Subcutaneous abdominal adipose tissue (tissue), 5 donors: ENCODE results near the gene TAS2R50.
"Not testable (repeated sequence)": the region's sequence is repeated elsewhere in the genome, so short reads cannot be mapped to it uniquely, and the experiment has no call there.

Experiments used
- H3K27ac ChIP-seq: one replicate; pipeline ENCODE4 v1.7.0; 2013; ENCODE audit warnings: low read depth, mild to moderate bottlenecking, inconsistent platforms, low read length, moderate library complexity
- H3K27me3 ChIP-seq, 5 donors: one replicate each; pipeline ENCODE4 v1.7.0; 2013; ENCODE audit warnings: low read length in 5 of 5, inconsistent platforms in 1 of 5; ENCODE audit not compliant: control insufficient read depth in 5 of 5, insufficient read depth in 4 of 5
- H3K36me3 ChIP-seq, 5 donors: one replicate each; pipeline ENCODE4 v1.7.0; 2013; ENCODE audit warnings: low read length in 5 of 5; ENCODE audit not compliant: control insufficient read depth in 5 of 5, insufficient read depth in 5 of 5
- H3K4me1 ChIP-seq, 5 donors: one replicate each; pipeline ENCODE4 v1.7.0; 2013; ENCODE audit warnings: low read length in 5 of 5, mild to moderate bottlenecking in 3 of 5, moderate library complexity in 1 of 5; ENCODE audit not compliant: control insufficient read depth in 5 of 5, insufficient read depth in 5 of 5
- H3K4me3 ChIP-seq, 5 donors: one replicate each; pipeline ENCODE4 v1.7.0; 2013; ENCODE audit warnings: low read length in 5 of 5, low read depth in 1 of 5
- H3K9ac ChIP-seq, 5 donors: one replicate each; pipeline ENCODE4 v1.7.0; 2013; ENCODE audit warnings: low read length in 5 of 5, mild to moderate bottlenecking in 4 of 5, moderate library complexity in 3 of 5
- H3K9me3 ChIP-seq, 5 donors: one replicate each; pipeline ENCODE4 v1.7.0; 2013; ENCODE audit warnings: low read length in 5 of 5; ENCODE audit not compliant: control insufficient read depth in 5 of 5
- donor health status: healthy.
- donor health status: healthy.
- donor health status: healthy.
- donor health status: healthy.
- donor health status: healthy.

TAS2R50 gene

GRCh38 chr12:10986812-10987211 lies at the start of gene TAS2R50:
TAS2R50 (minus strand) TSS chr12:10986912; CDS start chr12:10986860, 52 bp downstream.
- peaks cover 0 to 3% (median 0%) of the 10 kb centered on the region in 5 donors for H3K36me3 ChIP-seq

GRCh38 chr12:11033959-11034358 lies 47.2 kb upstream of the TAS2R50 start:
- not testable (repeated sequence) for H3K36me3 ChIP-seq, H3K4me1 ChIP-seq, H3K4me3 ChIP-seq, H3K9ac ChIP-seq, H3K9me3 ChIP-seq, H3K27me3 ChIP-seq, H3K27ac ChIP-seq

More at GRCh38 chr12:10986812-10987211, at the start of gene TAS2R50:
- Histone ChIP-seq H3K27me3 (no peaks in the 10 kb centered on the region), H3K4me3 (no peak within 1 kb of the TSS), H3K4me1 (no peaks in the 10 kb centered on the region), H3K27ac (no peak within 1 kb of the TSS), H3K9me3 (peaks cover 0 to 5% (median 0%) of the 10 kb centered on the region in 5 donors), H3K9ac (no peak within 1 kb of the TSS)

- Histone ChIP-seq H3K4me3 (no peak within 1 kb of the TSS), H3K27ac (no peak within 1 kb of the TSS), H3K9ac (no peak within 1 kb of the TSS), H3K36me3 (peaks cover 5 to 8% (median 6%) of the 10 kb centered on the region in 5 donors), H3K4me1 (no peaks in the 10 kb centered on the region), H3K9me3 (no peaks in the 10 kb centered on the region), H3K27me3 (no peaks in the 10 kb centered on the region)
Measured at GRCh38 chr12:11031307-11031706, 44.6 kb upstream of the TAS2R50 start, which contains the start of gene TAS2R31. TAS2R31 (minus strand) TSS chr12:11031407; CDS start chr12:11031335, 72 bp downstream.

GRCh38 chr12:11026118-11026517 lies 39.4 kb upstream of the TAS2R50 start:
- Histone ChIP-seq H3K4me3 (no peak overlapping the region), H3K36me3 (peaks cover 5 to 10% (median 5%) of the 10 kb centered on the region in 5 donors), H3K9ac (no peak overlapping the region), H3K4me1 (no peaks in the 10 kb centered on the region), H3K27me3 (no peaks in the 10 kb centered on the region), H3K9me3 (no peaks in the 10 kb centered on the region), H3K27ac (no peak overlapping the region)

- Histone ChIP-seq H3K4me3 (no peak overlapping the region), H3K36me3 (peaks cover 0 to 10% (median 5%) of the 10 kb centered on the region in 5 donors), H3K9me3 (no peaks in the 10 kb centered on the region), H3K27me3 (no peaks in the 10 kb centered on the region), H3K4me1 (no peaks in the 10 kb centered on the region), H3K27ac (no peak overlapping the region), H3K9ac (no peak overlapping the region)
Measured at GRCh38 chr12:11023387-11023786, 36.7 kb upstream of the TAS2R50 start.

- Histone ChIP-seq H3K27me3 (no peaks in the 10 kb centered on the region), H3K4me1 (no peaks in the 10 kb centered on the region), H3K27ac (no peak within 1 kb of the TSS), H3K9me3 (no peaks in the 10 kb centered on the region), H3K9ac (no peak within 1 kb of the TSS), H3K36me3 (peaks cover 0 to 2% (median 0%) of the 10 kb centered on the region in 5 donors), H3K4me3 (no peak within 1 kb of the TSS)
Measured at GRCh38 chr12:11022520-11022919, 35.8 kb upstream of the TAS2R50 start, which contains the start of gene TAS2R19. TAS2R19 (minus strand) TSS chr12:11022620; CDS start chr12:11022571, 49 bp downstream.

- H3K27ac ChIP-seq = no peak overlapping the region
- peaks cover 0 to 9% (median 5%) of the 10 kb centered on the region in 5 donors for H3K4me1 ChIP-seq
Measured at GRCh38 chr12:11016937-11017336, 30.2 kb upstream of the TAS2R50 start.

GRCh38 chr12:11015775-11016430 lies 29.2 kb upstream of the TAS2R50 start:
- Histone ChIP-seq H3K27ac (no peak overlapping the region), H3K9me3 (no peaks in the 10 kb centered on the region), H3K9ac (no peak overlapping the region), H3K27me3 (no peaks in the 10 kb centered on the region), H3K4me3 (no peak overlapping the region), H3K36me3 (no peaks in the 10 kb centered on the region), H3K4me1 (peaks cover 0 to 9% (median 5%) of the 10 kb centered on the region in 5 donors)

More at GRCh38 chr12:11016937-11017336, 30.2 kb upstream of the TAS2R50 start:
- Histone ChIP-seq H3K36me3 (no peaks in the 10 kb centered on the region), H3K9me3 (no peaks in the 10 kb centered on the region), H3K9ac (no peak overlapping the region), H3K27me3 (no peaks in the 10 kb centered on the region), H3K4me3 (no peak overlapping the region)

- no peak overlapping the region for H3K4me3 ChIP-seq
- H3K9me3 ChIP-seq = no peaks in the 10 kb centered on the region
- no peaks in the 10 kb centered on the region for H3K36me3 ChIP-seq
- H3K27ac ChIP-seq = no peak overlapping the region
- H3K27me3 ChIP-seq = no peaks in the 10 kb centered on the region
- no peak overlapping the region for H3K9ac ChIP-seq
- peaks cover 0 to 9% (median 5%) of the 10 kb centered on the region in 5 donors for H3K4me1 ChIP-seq
Measured at GRCh38 chr12:11014234-11014633, 27.5 kb upstream of the TAS2R50 start.

- no peaks in the 10 kb centered on the region for H3K36me3 ChIP-seq
- no peak overlapping the region for H3K27ac ChIP-seq
- H3K4me1 ChIP-seq = no peaks in the 10 kb centered on the region
- H3K9ac ChIP-seq = no peak overlapping the region
- no peak overlapping the region for H3K4me3 ChIP-seq
- H3K27me3 ChIP-seq = no peaks in the 10 kb centered on the region
- H3K9me3 ChIP-seq = no peaks in the 10 kb centered on the region
Measured at GRCh38 chr12:11007608-11008007, 20.9 kb upstream of the TAS2R50 start.
